ENCODE data around the gene ASGR1.

DNA sequence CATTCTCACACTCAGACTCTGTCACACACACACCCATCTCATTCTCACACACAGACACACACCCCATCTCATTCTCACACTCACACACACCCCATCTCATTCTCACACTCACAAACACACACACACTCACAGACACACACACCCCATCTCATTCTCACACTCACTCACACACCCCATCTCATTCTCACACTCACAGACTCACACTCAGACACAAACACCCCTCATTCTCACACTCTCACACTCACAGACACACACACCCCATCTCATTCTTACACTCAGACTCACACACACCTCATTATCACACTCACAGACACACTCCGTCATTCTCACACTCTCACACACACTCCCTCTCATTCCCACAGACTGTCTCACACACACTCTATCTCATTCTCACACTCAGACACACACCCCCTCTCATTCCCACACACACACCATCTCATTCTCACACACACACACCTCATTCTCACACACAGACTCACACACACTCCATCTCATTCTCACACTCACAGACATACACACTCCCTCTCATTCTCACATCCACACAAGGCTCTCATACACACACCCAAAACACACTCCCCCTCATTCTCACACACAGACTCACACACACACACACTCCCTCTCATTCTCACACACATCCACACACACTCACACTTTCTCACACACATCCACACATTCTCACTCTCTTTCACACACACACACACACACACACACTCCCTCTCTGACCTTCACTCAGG, 2.9 kb downstream of the ASGR1 start:
- TF ChIP-seq POLR2AphosphoS5 (IDR thresholded peaks at IDR 0.05) (no peak), EP300 (conservative IDR thresholded peaks at IDR 0.05; ENCODE audit: poor library complexity, severe bottlenecking) (no peak), EZH2 (IDR thresholded peaks at IDR 0.05; ENCODE audit: borderline replicate concordance, insufficient read depth, low read length, poor library complexity, severe bottlenecking) (no peak), MXI1 (conservative IDR thresholded peaks at IDR 0.05; ENCODE audit: poor library complexity, severe bottlenecking) (no peak), SMC3 (conservative IDR thresholded peaks at IDR 0.05; ENCODE audit: poor library complexity) (no peak)
- TF ChIP-seq, protein P1, sequence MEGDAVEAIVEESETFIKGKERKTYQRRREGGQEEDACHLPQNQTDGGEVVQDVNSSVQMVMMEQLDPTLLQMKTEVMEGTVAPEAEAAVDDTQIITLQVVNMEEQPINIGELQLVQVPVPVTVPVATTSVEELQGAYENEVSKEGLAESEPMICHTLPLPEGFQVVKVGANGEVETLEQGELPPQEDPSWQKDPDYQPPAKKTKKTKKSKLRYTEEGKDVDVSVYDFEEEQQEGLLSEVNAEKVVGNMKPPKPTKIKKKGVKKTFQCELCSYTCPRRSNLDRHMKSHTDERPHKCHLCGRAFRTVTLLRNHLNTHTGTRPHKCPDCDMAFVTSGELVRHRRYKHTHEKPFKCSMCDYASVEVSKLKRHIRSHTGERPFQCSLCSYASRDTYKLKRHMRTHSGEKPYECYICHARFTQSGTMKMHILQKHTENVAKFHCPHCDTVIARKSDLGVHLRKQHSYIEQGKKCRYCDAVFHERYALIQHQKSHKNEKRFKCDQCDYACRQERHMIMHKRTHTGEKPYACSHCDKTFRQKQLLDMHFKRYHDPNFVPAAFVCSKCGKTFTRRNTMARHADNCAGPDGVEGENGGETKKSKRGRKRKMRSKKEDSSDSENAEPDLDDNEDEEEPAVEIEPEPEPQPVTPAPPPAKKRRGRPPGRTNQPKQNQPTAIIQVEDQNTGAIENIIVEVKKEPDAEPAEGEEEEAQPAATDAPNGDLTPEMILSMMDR (IDR thresholded peaks at IDR 0.05; ENCODE audit: poor library complexity, severe bottlenecking), result no peak
